Stimulated activated CD4-positive, alpha-beta T cell treated with anti-CD3 and anti-CD28 coated beads, Interleukin-2, amount 100 ng/mL, for 48 hours (primary cell): ENCODE results near the gene CCDC107.

Source experiments
- DNase-seq, 2 donors: peaks; one replicate each; pipeline ENCODE4 v3.0.0-alpha.2; 2020

Gene CCDC107

GRCh38 chr9:35684921-35685320 lies 26.8 kb downstream of the CCDC107 start:
- no peak for DNase-seq

- no peak for DNase-seq
Measured at GRCh38 chr9:35685506-35685905, 27.4 kb downstream of the CCDC107 start.

GRCh38 chr9:35686222-35687203 lies 28.4 kb downstream of the CCDC107 start:
- no peak for DNase-seq

DNA sequence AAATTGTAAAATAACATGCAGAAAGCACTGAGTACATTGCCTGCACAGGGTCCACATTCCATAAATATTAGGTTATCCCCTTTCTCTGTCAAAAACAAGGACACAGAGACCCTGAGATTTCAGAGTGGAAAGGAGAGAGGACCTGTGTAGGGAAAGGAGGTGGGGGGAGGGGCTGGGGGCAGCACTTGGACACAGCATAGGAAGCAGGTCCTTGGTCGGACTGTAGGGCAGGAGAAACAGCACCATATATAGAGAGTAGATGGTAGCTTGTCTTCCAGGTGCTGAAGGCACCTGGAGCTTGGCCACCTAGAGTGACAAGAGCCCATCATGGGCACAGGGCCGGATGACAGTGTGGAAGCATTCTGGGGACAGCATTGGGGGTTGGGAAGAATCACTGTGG lies 29.2 kb downstream of the CCDC107 start:
- DNase-seq: no peak

DNA sequence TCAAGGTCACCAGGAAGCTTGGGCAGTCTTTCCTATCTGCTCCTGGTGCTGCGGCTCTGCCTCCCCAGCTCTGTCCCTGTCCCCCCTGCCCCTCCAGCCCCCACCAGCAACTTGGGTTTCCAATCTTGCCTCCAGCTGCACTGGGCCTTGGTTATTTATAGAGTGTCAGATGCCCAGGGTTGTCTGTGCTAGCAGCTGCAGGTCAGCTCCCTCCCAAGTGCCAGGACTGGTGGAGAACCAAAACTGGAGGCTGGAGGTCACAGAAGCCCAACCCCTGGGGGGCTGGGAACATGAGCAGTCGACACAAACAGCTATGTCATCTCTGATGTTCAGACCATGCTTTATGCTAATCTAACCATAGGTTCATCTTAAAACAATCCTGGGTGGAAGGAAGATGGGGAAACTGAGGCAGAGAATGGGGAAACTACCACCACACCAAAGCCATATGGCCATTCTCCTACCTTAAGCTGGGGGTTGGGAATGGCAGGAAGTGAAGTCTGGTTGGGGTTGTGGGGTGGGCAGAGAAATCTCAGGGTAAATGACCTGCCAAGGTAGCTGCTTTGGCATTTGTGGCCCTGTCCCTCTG lies 30.0 kb downstream of the CCDC107 start:
- no peak for DNase-seq

DNA sequence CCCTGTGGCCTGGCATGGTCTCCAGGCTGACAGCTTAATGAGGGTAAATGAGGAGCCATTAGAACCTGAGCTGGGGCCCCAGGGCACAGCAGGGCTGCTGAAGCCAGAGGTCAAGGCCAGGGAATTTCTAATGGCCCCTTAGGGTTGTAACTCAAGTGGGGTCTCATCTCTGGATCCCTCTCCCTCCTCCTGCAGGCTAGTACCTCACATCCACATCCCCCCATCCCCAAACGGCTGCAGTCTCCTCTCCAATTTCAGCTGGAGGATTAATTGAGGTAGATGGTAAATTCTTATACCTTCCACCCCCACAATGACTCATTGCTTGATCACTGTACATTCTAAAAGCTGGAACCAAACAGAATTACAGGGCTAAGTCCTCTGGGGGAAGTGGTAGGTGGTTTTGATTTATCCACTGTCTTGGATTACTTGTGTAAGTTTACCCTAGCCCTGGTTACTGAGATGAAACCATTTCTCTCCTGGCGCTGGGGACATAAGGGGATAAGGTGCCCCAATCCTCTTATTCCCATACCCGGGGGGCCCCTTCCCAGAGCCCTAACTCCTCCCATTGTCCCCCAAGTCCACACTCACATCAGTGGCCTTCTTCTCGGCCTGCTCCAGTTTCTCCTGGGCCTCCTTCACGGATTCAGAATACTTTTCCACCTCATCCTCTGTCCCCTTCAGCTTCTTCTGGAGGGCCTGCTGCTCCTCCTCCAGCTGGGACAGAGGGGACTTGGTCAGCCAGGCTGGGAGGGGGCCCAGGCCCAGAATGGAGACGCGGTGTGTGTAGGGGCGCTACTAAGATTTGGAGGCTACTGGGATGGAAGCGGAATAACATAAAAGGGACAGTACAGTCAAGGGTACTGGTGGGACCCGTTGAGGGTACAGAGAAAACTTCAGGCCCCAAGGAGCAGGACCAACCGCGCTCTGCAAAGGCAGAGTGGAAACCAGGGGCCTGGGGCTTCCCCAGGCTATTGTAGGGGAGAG lies 30.8 kb downstream of the CCDC107 start:
- DNase-seq: no peak

DNA sequence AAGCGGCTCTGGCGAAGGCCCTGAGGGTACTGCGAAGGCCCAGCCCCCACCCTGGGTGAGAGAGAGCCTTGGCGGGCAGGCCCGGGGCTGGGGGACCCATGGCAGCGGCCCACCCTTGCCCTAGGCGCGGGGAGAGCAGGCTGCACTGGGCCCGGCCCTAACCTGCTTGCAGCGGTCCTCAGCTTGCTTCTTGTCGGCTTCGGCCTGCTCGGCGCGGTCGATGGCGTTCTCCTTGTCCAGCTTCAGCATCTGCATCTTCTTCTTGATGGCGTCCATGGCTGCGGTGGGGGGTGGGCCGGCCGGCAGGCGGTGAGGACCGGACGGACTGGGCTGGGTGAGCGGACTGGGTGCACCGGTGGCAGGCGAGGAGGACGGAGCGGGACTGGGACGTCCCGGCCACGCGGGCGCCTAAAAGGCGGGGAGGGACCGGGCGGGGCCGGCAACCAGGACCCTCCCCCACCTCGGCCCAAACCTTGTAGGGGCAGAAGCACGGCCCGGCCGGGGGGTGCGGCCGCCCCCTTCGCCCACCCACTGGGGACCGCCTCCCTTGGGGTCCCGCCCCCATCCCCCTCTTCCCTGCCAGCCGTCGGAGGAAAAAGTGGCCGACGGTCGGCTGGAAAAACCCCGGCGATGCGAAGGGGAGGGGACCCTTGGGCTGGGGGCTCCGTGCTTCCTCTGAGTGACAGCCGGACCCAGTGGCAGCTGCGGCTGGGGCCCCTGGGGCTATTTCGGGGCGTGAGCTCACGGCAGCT lies 31.6 kb downstream of the CCDC107 start, which contains the start of gene TPM2:
TPM2 (minus strand) TSS at position 384 of the 752 bp plus-strand sequence; CDS start at position 276, 108 bp downstream.
- no peak for DNase-seq

- DNase-seq: no peak
Measured at GRCh38 chr9:35690294-35690613, 32.2 kb downstream of the CCDC107 start.

- peak in 1 of 2 donors; percentile 35 for DNase-seq
Measured at GRCh38 chr9:35690614-35691333, 32.7 kb downstream of the CCDC107 start.

- DNase-seq: no peak
Measured at GRCh38 chr9:35691334-35691650, 33.2 kb downstream of the CCDC107 start.

DNA sequence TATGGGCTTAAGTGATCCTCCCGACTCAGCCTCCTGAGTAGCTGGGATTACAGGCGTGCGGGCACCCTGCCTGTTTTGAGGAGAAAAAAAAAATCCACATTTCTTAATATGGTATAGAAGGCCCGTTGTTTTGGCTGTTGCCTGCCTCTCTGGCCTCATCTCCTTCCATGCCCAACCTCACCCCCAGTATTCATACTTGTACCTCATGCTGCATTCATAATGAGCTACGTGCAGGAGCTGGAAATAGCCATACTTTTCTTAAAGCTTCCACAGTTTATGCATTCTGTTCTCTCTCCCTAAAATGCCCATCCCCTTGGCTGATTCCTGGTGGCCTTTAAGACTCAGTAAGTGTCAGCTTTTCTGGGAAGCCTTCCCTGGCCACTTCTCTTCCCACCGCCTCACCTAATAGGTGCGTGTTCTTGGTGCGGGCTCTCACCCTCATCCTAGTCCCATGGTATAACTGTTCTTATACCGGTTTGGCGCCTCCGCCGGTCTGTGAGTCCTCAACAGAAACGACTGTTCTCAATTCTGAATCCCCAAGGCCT lies 33.7 kb downstream of the CCDC107 start:
- no peak for DNase-seq

- no peak for DNase-seq
Measured at GRCh38 chr9:35695943-35696401, 37.9 kb downstream of the CCDC107 start.

DNA sequence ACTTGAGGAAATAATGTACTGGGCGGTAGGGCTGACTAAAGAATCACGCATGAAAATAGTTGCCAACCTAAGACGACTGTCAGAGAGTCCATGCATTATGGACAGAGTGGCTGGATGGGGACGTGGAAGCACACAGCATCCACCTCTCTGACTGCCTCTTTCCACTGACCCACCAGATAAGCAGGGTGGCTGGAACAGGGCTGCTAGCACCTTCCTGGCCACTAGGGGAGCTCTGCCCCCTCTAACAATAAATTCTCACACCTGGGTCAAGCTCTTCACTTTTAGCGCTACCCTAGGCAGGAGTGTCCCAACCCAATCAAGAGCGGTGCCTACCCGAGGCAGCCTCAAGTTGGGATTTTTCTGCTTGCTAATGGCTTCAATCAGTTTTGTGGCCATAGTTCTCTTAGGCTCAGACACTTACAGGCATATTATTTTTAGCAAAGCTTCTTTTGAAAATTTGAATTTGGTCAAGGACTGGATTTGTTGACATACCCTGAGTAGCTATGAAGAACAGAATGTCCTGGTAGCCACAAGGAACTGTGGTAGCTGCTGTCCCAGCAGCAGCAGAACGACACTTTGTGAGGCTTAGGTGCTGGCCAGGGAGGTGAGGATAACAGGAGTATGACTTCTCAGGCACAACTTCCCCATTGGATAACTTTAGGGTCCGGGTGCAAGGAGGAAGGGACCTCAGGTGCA lies 38.6 kb downstream of the CCDC107 start:
- peak; percentile 41 to 44 for DNase-seq

DNA sequence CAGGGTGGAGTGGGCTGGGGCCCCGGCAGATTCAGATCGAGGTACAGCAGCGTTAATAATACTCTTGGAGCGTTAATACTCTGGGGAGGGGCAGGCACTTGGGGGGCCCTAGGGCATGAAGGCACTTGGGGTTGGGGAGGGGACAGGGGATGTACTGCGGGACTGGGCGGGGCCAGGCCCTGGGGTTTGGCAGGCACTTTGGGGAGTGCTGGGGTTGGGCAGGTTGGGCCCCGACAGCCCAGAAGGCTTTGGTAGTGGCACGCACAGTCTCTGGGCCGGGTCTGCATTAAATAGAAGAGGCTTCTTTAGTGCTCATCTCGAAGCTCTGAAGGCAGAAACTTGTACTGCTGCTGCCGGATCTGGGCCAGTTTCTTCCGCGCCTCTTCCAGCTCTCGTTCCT lies 39.4 kb downstream of the CCDC107 start:
- DNase-seq: no peak

DNA sequence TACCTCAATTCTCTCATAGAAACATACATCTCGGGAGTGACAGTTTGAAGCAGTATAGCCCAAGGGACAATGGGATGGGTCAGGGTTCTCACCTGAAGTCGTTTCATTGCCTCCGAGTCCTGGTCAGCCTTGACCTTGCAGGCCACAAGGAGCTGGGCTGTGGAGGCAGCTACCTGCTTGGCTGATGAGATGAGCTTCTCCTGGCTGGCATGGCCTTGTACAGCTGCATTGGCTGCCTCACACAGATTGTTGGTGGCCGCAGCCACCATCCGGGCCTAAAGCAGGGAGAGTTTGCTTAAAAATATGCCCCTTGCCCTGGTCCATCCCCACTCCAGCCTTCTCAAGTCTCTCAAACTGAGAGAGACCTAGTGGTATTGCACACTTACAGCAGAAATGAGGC lies 40.1 kb downstream of the CCDC107 start:
- DNase-seq: no peak

DNA sequence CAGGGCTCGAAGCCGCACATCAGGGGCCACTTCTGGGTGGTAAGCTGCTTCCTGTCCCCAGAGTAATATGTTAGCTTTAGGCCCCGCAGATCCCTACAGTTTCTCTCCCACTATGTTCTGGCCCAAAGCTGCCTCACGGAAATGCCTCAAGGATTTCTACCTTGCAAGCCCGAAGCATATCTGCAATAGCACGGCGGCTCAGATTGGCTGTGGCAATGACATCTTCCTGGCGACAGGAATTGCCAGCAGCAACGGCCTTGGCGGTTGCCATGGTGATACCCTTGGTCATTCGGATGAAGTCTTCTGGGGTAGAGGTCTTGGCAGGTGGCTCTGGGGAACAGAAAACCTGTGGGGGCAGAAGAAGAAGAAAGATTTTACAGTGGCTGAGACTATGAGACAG lies 41.9 kb downstream of the CCDC107 start:
- DNase-seq: no peak

DNA sequence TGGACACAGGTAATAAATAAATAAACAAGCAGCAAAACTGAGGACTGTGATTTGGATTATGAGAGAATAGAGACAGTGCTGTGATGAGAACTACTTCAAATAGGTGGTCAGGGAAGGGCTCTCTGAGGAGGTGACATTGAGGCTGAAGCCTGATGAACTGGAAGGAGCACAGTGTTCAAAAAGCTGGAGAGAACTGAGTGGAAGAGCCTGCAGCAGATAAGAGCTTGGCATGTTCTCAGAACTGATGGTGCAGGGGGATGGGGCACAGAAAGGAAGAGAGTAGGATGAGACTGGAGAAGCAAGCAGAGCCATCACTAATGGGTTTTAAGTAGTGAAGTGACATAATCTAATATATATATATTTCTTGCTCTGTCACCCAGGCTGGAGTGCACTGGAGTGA lies 42.9 kb downstream of the CCDC107 start:
- DNase-seq: no peak

DNA sequence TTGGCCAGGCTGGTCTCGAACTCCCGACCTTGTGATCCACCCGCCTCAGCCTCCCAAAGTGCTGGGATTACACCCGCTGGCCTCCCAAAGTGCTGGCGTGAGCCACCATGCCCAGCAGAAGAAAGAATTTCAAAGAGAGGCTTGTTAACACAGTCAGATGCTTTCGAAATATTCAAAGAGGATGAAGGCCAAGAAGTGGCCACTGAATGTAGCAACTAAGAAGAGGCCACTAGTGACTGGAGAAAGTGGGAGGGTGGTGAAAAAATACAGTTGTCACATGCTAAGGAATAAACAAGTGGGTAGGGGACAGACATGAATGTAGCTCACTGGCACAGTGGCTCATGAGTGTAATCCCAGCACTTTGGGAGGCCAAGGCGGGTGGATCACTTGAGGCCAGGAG lies 44.6 kb downstream of the CCDC107 start:
- no peak for DNase-seq

- DNase-seq: no peak
Measured at GRCh38 chr9:35703906-35704672, 46.0 kb downstream of the CCDC107 start.

DNA sequence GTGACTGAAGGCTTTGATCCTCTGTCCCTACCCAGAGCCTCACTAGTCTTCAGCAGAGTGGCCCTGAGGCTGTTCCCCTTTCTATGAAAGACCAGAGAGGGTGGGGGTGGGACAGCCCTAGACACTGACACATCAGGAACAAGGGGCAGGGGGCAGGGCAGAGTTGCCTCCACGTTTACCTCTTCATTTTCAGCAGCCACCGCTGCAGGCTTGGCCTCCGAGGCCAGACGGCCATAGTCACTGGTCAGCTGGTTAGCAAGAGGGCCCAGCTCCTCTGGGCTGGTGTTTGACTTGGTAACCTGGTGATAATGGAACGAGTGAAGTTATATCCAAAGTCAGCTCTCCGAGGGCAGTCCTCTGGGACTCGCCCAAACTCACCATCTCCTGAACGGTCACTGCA lies 47.3 kb downstream of the CCDC107 start:
- no peak for DNase-seq
